Stimulated activated CD8-positive, alpha-beta memory T cell treated with anti-CD3 and anti-CD28 coated beads, Interleukin-7, amount 100 ng/mL, for 4 hours (primary cell): ENCODE measurements around the gene RFX2.
"Not testable (repeated sequence)": the region's sequence is repeated elsewhere in the genome, so short reads cannot be mapped to it uniquely, and the experiment has no call there.

Source experiments
- DNase-seq, 2 donors: peaks; one replicate each; pipeline ENCODE4 v3.0.0-alpha.2; 2020; ENCODE audit warnings: low read depth in 2 of 2

Gene RFX2

GRCh38 chr19:6038634-6039405 lies 71.5 kb downstream of the RFX2 start:
- no peak for DNase-seq

- DNase-seq, result no peak
Observed at GRCh38 chr19:6035026-6035425, 75.3 kb downstream of the RFX2 start.

- DNase-seq, result no peak
Observed at GRCh38 chr19:6034512-6034911, 75.8 kb downstream of the RFX2 start.

GRCh38 chr19:6033744-6034264 lies 76.5 kb downstream of the RFX2 start:
- DNase-seq, result no peak

GRCh38 chr19:6032827-6033226 lies 77.5 kb downstream of the RFX2 start:
- DNase-seq, result no peak

GRCh38 chr19:6032381-6032780 lies 77.9 kb downstream of the RFX2 start:
- DNase-seq, result no peak

GRCh38 chr19:6030214-6030507 lies 80.1 kb downstream of the RFX2 start:
- DNase-seq, result no peak

- no peak for DNase-seq
Observed at GRCh38 chr19:6026390-6027227, 83.7 kb downstream of the RFX2 start.

GRCh38 chr19:6024756-6025155 lies 85.5 kb downstream of the RFX2 start:
- not testable (repeated sequence) for DNase-seq

GRCh38 chr19:6023936-6024335 lies 86.4 kb downstream of the RFX2 start:
- no peak for DNase-seq

- no peak for DNase-seq
Observed at GRCh38 chr19:6023085-6023682, 87.1 kb downstream of the RFX2 start.

GRCh38 chr19:6022570-6023064 lies 87.7 kb downstream of the RFX2 start:
- DNase-seq, result no peak

GRCh38 chr19:6021878-6022569 lies 88.3 kb downstream of the RFX2 start:
- peak; percentile 50 to 59 for DNase-seq

- DNase-seq, result no peak
Observed at GRCh38 chr19:6020972-6021805, 89.1 kb downstream of the RFX2 start.

GRCh38 chr19:6020166-6020882 lies 90.0 kb downstream of the RFX2 start:
- DNase-seq, result no peak

GRCh38 chr19:6018786-6019185 lies 91.5 kb downstream of the RFX2 start:
- DNase-seq, result no peak

GRCh38 chr19:6017576-6017975 lies 92.7 kb downstream of the RFX2 start:
- no peak for DNase-seq

- DNase-seq, result no peak
Observed at GRCh38 chr19:6015841-6016545, 94.3 kb downstream of the RFX2 start.

- no peak for DNase-seq
Observed at GRCh38 chr19:6014551-6015135, 95.7 kb downstream of the RFX2 start.
